Stimulated activated CD8-positive, alpha-beta memory T cell treated with anti-CD3 and anti-CD28 coated beads, Interleukin-15, amount 100 ng/mL, for 4 hours (primary cell): ENCODE data around the gene TANGO2.

Source experiments
- DNase-seq, 2 donors: peaks; one replicate each; pipeline ENCODE4 v3.0.0-alpha.2; 2020; ENCODE audit warnings: low read depth in 2 of 2

The TANGO2 gene

GRCh38 chr22:20087319-20088262, 66.7 kb downstream of the TANGO2 start:
- no peak for DNase-seq

- DNase-seq, result no peak
Observed at GRCh38 chr22:20088263-20088648, 67.3 kb downstream of the TANGO2 start.

GRCh38 chr22:20089226-20089976, 68.5 kb downstream of the TANGO2 start:
- no peak for DNase-seq

- DNase-seq, result no peak
Observed at GRCh38 chr22:20089977-20090729, 69.2 kb downstream of the TANGO2 start.

GRCh38 chr22:20090730-20091240, 69.9 kb downstream of the TANGO2 start:
- DNase-seq, result no peak

GRCh38 chr22:20091690-20092476, 71.0 kb downstream of the TANGO2 start:
- DNase-seq, result no peak

GRCh38 chr22:20092477-20092854, 71.6 kb downstream of the TANGO2 start:
- no peak for DNase-seq

- no peak for DNase-seq
Observed at GRCh38 chr22:20093418-20094196, 72.7 kb downstream of the TANGO2 start.

GRCh38 chr22:20094197-20094807, 73.4 kb downstream of the TANGO2 start:
- no peak for DNase-seq

- DNase-seq, result no peak
Observed at GRCh38 chr22:20095521-20095920, 74.6 kb downstream of the TANGO2 start.

GRCh38 chr22:20096574-20097420, 75.9 kb downstream of the TANGO2 start:
- DNase-seq, result no peak

GRCh38 chr22:20099099-20099711, 78.3 kb downstream of the TANGO2 start:
- no peak for DNase-seq

- no peak for DNase-seq
Observed at GRCh38 chr22:20101638-20102037, 80.7 kb downstream of the TANGO2 start.

GRCh38 chr22:20102203-20102780, 81.4 kb downstream of the TANGO2 start:
- DNase-seq, result no peak

GRCh38 chr22:20105456-20106204, 84.7 kb downstream of the TANGO2 start:
- no peak for DNase-seq

GRCh38 chr22:20106205-20106848, 85.4 kb downstream of the TANGO2 start:
- DNase-seq, result no peak

GRCh38 chr22:20106849-20107237, 85.9 kb downstream of the TANGO2 start:
- DNase-seq, result no peak
